A549 (cell line): Measurements from ENCODE around the gene OR2AT4. TPM values are rescaled to one million over a fixed set of nuclear protein-coding genes. Genes with fewer than 3 reads are reported as not detected.

ENCODE experiments used
- ATAC-seq, 2 experiments: fragments of 200-7000 bp in 1 of 2; fragments of >200 bp in 1 of 2; cut with Nextera tagmentation in 1 of 2; cut with Tn5 transposase in 1 of 2; 3 replicates each; pipeline versions ENCODE4 v1.8.0 to v1.9.1; 2018 to 2020; ENCODE audit warnings: mild to moderate bottlenecking in 1 of 2, moderate library complexity in 1 of 2
- CTCF ChIA-PET: fragments of 300-600 bp; sonication (Branson Sonifier 250); formaldehyde crosslinking; extraction: SDS; loops from one replicate; lab custom pipeline; 2021; ENCODE audit warnings: antibody characterized with exemption, inconsistent platforms; lab: Yijun Ruan, JAX
- POLR2A ChIA-PET: fragments of 350-600 bp; formaldehyde crosslinking; extraction: SDS; loops from one replicate; lab custom pipeline; 2021; ENCODE audit warnings: antibody characterized with exemption, inconsistent platforms; lab: Yijun Ruan, JAX
- DNase-seq, 2 experiments: peaks; one replicate each; pipeline versions ENCODE4 v3.0.0 to v3.0.0-alpha.2; 2011 to 2016; ENCODE audit warnings: low read depth in 1 of 2, low spot score in 1 of 2
- FAIRE-seq: peaks from 2 replicates; lab custom pipeline; 2011; peaks lifted over from hg19 to GRCh38; lab: Jason Lieb, UNC
- H3K27ac ChIP-seq, 2 experiments: fragments of >200 bp; sonication (Bioruptor Twin); formaldehyde crosslinking; 3 replicates each; pipeline ENCODE4 v1.5.1; 2016 to 2017
- H3K4me1 ChIP-seq: fragments of >200 bp; sonication (Bioruptor Twin); formaldehyde crosslinking; 3 replicates; pipeline ENCODE4 v1.6.1; 2016
- H3K4me2 ChIP-seq: fragments of >200 bp; sonication (Bioruptor Twin); formaldehyde crosslinking; 3 replicates; pipeline ENCODE4 v1.6.1; 2016
- H3K4me3 ChIP-seq: fragments of >200 bp; sonication (Bioruptor Twin); formaldehyde crosslinking; 3 replicates; pipeline ENCODE4 v1.5.1; 2016
- H3K9me3 ChIP-seq: fragments of >200 bp; sonication (Bioruptor Twin); formaldehyde crosslinking; 3 replicates; pipeline ENCODE4 v1.6.1; 2016
- BHLHE40 ChIP-seq: IDR thresholded peaks from 2 replicates; pipeline ENCODE4 v1.6.1; 2012; ENCODE audit warnings: low read depth, low read length, inconsistent platforms
- CTCF ChIP-seq: fragments of >200 bp; sonication (Bioruptor Twin); formaldehyde crosslinking; IDR thresholded peaks from 3 replicates; pipeline ENCODE4 v1.5.1; 2016
- E2F6 ChIP-seq: IDR thresholded peaks from 2 replicates; pipeline ENCODE4 v1.6.1; 2012; ENCODE audit warnings: low read depth, borderline replicate concordance
- ELK1 ChIP-seq: fragments of 150-350 bp; IDR thresholded peaks from 2 replicates; pipeline ENCODE4 v1.6.1; 2014; ENCODE audit warnings: low read depth, mild to moderate bottlenecking, low read length
- FOSL2 ChIP-seq, 2 experiments: fragments of 450-650 bp in 1 of 2; fragments of >200 bp in 1 of 2; sonication (Bioruptor Twin) in 1 of 2; formaldehyde crosslinking; IDR thresholded peaks; 2 replicates each; pipeline versions ENCODE4 v1.5.0 to v1.6.1; 2016 to 2020; ENCODE audit warnings: mild to moderate bottlenecking in 1 of 2, moderate library complexity in 1 of 2
- HES2 ChIP-seq: fragments of >200 bp; sonication (Bioruptor Twin); formaldehyde crosslinking; IDR thresholded peaks from 2 replicates; pipeline ENCODE4 v1.6.1; 2016
- HMGXB4 ChIP-seq: fragments of 250-450 bp; sonication (Bioruptor Pico); IDR thresholded peaks from 2 replicates; pipeline ENCODE4 v1.5.0; 2021; ENCODE audit warnings: mild to moderate bottlenecking, moderate library complexity, borderline replicate concordance
- JUNB ChIP-seq: fragments of >200 bp; sonication (Bioruptor Twin); formaldehyde crosslinking; IDR thresholded peaks from 2 replicates; pipeline ENCODE4 v1.6.1; 2016
- KDM5A ChIP-seq: fragments of 200-600 bp; sonication (generic); IDR thresholded peaks from 2 replicates; pipeline ENCODE4 v1.6.1; 2016; ENCODE audit warnings: antibody characterized with exemption, mild to moderate bottlenecking
- NPAS2 ChIP-seq: fragments of 250-450 bp; sonication (Bioruptor Pico); IDR thresholded peaks from 2 replicates; pipeline ENCODE4 v1.8.0; 2022; ENCODE audit warnings: mild to moderate bottlenecking, moderate library complexity, borderline replicate concordance
- POLR2AphosphoS2 ChIP-seq: conservative IDR thresholded peaks from 2 replicates; pipeline ENCODE4 v1.6.1; 2012; ENCODE audit warnings: low read length, improper control_type of control experiment, inconsistent platforms
- RARB ChIP-seq: fragments of 250-450 bp; sonication (Bioruptor Pico); IDR thresholded peaks from 2 replicates; pipeline ENCODE4 v1.8.0; 2021; ENCODE audit warnings: mild to moderate bottlenecking, moderate library complexity
- RCOR1 ChIP-seq: fragments of 150-350 bp; IDR thresholded peaks from 2 replicates; pipeline ENCODE4 v1.6.1; 2014; ENCODE audit warnings: antibody characterized with exemption, low read length, low read depth
- SMC3 ChIP-seq: fragments of >200 bp; sonication (Bioruptor Twin); formaldehyde crosslinking; IDR thresholded peaks from 3 replicates; pipeline ENCODE4 v1.6.1; 2018; ENCODE audit warnings: inconsistent platforms
- TFCP2L1 ChIP-seq: fragments of 250-450 bp; sonication (Bioruptor Pico); IDR thresholded peaks from 2 replicates; pipeline ENCODE4 v1.5.0; 2021; ENCODE audit warnings: mild to moderate bottlenecking
- TP53 ChIP-seq: fragments of 250-450 bp; sonication (Bioruptor Pico); IDR thresholded peaks from 2 replicates; pipeline ENCODE4 v1.5.0; 2021; ENCODE audit warnings: mild to moderate bottlenecking, moderate library complexity
- ZC3H11A ChIP-seq: fragments of 450-650 bp; IDR thresholded peaks from 2 replicates; pipeline ENCODE4 v1.6.1; 2014; ENCODE audit warnings: antibody characterized with exemption, mild to moderate bottlenecking
- ZSCAN20 ChIP-seq: fragments of 250-450 bp; sonication (Bioruptor Pico); IDR thresholded peaks from 2 replicates; pipeline ENCODE4 v1.8.0; 2022; ENCODE audit warnings: mild to moderate bottlenecking, moderate library complexity
- WGBS: methylation state at CpG from one replicate; pipeline ENCODE4 v1.1.6; 2017; ENCODE audit errors: missing lambda C conversion rate; 5-methylcytosine and 5-hydroxymethylcytosine counted together
- polyA plus RNA-seq, 4 experiments: library from polyadenylated mRNA; depleted of rRNA in 3 of 4; stranded (reverse); fragments of >200 nt; fragmentation: RNase III in 1 of 4; extraction: RNeasy Plus Mini Kit Qiagen cat#74134 plus additional on column Dnase treatment in 1 of 4; gene quantifications; 2 replicates in 3 of 4; 3 replicates in 1 of 4; pipeline ENCODE4 v1.2.3, GENCODE V29; 2011 to 2017

Gene OR2AT4
- polyA plus RNA-seq, 2 of the 4 experiments (the other 2 are of a cell fraction) = 0.01 TPM; not detected in 1

- CTCF ChIA-PET = interaction anchor here (1.2 kb wide), 1 partner anchor 180 kb away, joined by 4 read pairs; no protein-coding TSS in a partner anchor
- no peak for FAIRE-seq
Observed at GRCh38 chr11:75068993-75069392, 27.7 kb downstream of the OR2AT4 start.

GRCh38 chr11:75068559-75068958 is 28.1 kb downstream of the OR2AT4 start:
- Histone ChIP-seq H3K4me2 (no peak overlapping the region), H3K4me1 (no peaks in the 10 kb centered on the region), H3K27ac (no peak overlapping the region)
- CTCF ChIA-PET = interaction anchor here (1.2 kb wide), 1 partner anchor 181 kb away, joined by 4 read pairs; no protein-coding TSS in a partner anchor
- DNase-seq (no peak), FAIRE-seq (peak; percentile 28)
- POLR2A ChIA-PET = no interaction called here
- TF ChIP-seq HMGXB4 (CRISPR knock-in tag) (no peak), ZSCAN20 (CRISPR knock-in tag) (no peak), POLR2AphosphoS2 (no peak), TFCP2L1 (no peak)
- TF ChIP-seq, all 56 proteins: peak for 0
- Histone ChIP-seq H3K9me3 (no peaks in the 10 kb centered on the region), H3K4me3 (no peak overlapping the region)
- ATAC-seq = no peak

More at GRCh38 chr11:75068993-75069392, 27.7 kb downstream of the OR2AT4 start:
- Histone ChIP-seq H3K9me3 (no peaks in the 10 kb centered on the region), H3K4me2 (no peak overlapping the region), H3K4me1 (no peaks in the 10 kb centered on the region), H3K27ac (no peak overlapping the region), H3K4me3 (no peak overlapping the region)
- POLR2A ChIA-PET = interaction anchor here (0.6 kb wide), 1 partner anchor 13 kb away, joined by 3 read pairs; no protein-coding TSS in a partner anchor
- ATAC-seq = no peak
- no peak for DNase-seq
- no peak for TF ChIP-seq E2F6

GRCh38 chr11:75066061-75066460 is 30.6 kb downstream of the OR2AT4 start:
- DNase-seq (no peak), ATAC-seq (no peak), FAIRE-seq (no peak)
- H3K4me2 ChIP-seq = no peak overlapping the region
- ChIA-PET CTCF (interaction anchor here (1.1 to 2.9 kb wide), 4 partner anchors 10 to 176 kb away, joined by 4 to 9 read pairs (median 7); partner anchors contain the start of gene TPBGL), POLR2A (interaction anchor here (0.6 kb wide), 1 partner anchor 9 kb away, joined by 3 read pairs; no protein-coding TSS in a partner anchor)
- no peaks in the 10 kb centered on the region for H3K4me1 ChIP-seq
- no peak overlapping the region for H3K4me3 ChIP-seq
- H3K27ac ChIP-seq = no peak overlapping the region
- 20% methylated on average over 7 of the region's 7 CpGs for WGBS
- H3K9me3 ChIP-seq = no peaks in the 10 kb centered on the region
- TF ChIP-seq CTCF = no peak
- no peak for TF ChIP-seq JUNB
- TF ChIP-seq POLR2AphosphoS2 = no peak

- H3K4me2 ChIP-seq = no peak overlapping the region
- TF ChIP-seq ZC3H11A (no peak), BHLHE40 (no peak), RARB (no peak), TFCP2L1 (no peak), KDM5A (no peak), NPAS2 (CRISPR knock-in tag) (no peak), RCOR1 (no peak), JUNB (no peak), FOSL2 (IDR thresholded peaks at IDR 0.05) (no peak), FOSL2 (CRISPR knock-in tag; IDR thresholded peaks at IDR 0.05) (no peak), ELK1 (no peak), TP53 (no peak), HES2 (no peak), SMC3 (no peak)
- no peak overlapping the region for H3K4me3 ChIP-seq
- ChIA-PET POLR2A (no interaction called here), CTCF (interaction anchor here (0.6 to 2.9 kb wide), 5 partner anchors 41 to 185 kb away, joined by 3 to 9 read pairs (median 4); partner anchors contain the start of gene TPBGL)
- FAIRE-seq (no peak), ATAC-seq (no peak), DNase-seq (no peak)
- WGBS = 26% methylated on average over 3 of the region's 3 CpGs
- no peak overlapping the region for H3K27ac ChIP-seq
- no peaks in the 10 kb centered on the region for H3K4me1 ChIP-seq
- no peaks in the 10 kb centered on the region for H3K9me3 ChIP-seq
Observed at GRCh38 chr11:75063741-75064314, 32.8 kb downstream of the OR2AT4 start.
